ENCODE results near the gene SMURF2.
A peak's percentile ranks its signal among the peaks of the same experiment; 100 is the strongest.

The SMURF2 gene

GRCh38 chr17:64496348-64496785 is 165.7 kb downstream of the SMURF2 start:
- Histone ChIP-seq H3K4me3 (ENCODE audit: low read depth, low read length) (peak overlapping the region; percentile 77), H3K27me3 (no peaks in the 10 kb centered on the region; the same call in 1 of the 2 replicates), H3K4me1 (no peaks in the 10 kb centered on the region; the same call in 1 of the 2 replicates), H3K9me3 (no peaks in the 10 kb centered on the region), H3K36me3 (peaks cover 47% of the 10 kb centered on the region)
- DNase-seq = no peak
- TF ChIP-seq CTCF (IDR thresholded peaks at IDR 0.05; ENCODE audit: low read depth, low read length) = no peak
